T-helper 22 cell (primary cell): ENCODE measurements around the gene GSKIP.
"Not testable (repeated sequence)": the region's sequence is repeated elsewhere in the genome, so short reads cannot be mapped to it uniquely, and the experiment has no call there.

Source experiments
- DNase-seq: peaks from one replicate; pipeline ENCODE4 v3.0.0-alpha.2; 2020; ENCODE audit warnings: low read depth

The GSKIP gene, protein sequence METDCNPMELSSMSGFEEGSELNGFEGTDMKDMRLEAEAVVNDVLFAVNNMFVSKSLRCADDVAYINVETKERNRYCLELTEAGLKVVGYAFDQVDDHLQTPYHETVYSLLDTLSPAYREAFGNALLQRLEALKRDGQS

DNA sequence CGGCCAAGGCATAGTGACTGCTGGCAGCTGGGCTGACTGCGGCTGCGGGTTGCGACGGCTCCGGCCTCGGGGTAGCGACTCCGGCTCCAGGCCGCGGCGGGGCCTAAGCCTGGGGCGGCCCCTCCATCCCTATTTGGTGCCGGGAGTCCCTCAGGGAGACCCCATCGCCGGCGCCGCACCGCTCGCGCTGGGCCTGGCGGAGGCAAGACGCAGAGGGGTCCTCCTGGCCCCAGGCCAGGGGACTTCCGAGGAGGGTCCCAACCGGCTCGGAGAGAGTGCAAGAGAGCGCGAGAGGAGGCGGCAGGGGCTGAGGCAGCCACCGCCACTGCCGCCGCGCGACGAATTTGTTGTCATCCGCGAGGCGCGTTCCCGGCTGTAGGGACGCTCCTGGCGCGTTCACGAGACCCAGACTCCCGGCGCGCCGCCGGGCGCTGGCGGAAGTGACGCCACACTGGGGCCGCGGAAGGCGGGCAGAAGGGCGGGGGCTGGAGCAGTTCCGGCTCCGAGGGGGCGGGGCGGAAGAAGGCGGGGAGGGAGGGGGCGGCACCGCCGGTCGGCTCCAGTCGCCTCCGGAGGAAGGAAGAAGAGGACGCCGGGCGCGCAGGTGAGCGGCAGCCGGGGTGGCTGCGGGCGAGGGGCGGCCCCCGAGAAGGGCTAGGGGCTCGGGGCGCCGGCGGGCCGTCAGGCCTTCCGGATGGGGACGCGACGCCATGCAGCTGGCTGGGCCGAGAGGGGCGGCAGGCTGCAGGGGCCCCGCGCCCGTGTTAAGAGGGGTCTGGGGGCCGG is at the start of gene GSKIP, which contains the start of gene ATG2B:
TSS of gene GSKIP (plus strand) at position 562 of the 786 bp plus-strand sequence. CDS start 18,722 bp downstream, outside the sequence.
TSS of gene ATG2B (minus strand) at position 377 of the 786 bp plus-strand sequence. CDS start at position 12, 365 bp downstream.
- peak; percentile 94 for DNase-seq

GRCh38 chr14:96316087-96316486 is 47.2 kb upstream of the GSKIP start:
- DNase-seq: no peak

- no peak for DNase-seq
Measured at GRCh38 chr14:96318836-96319235, 44.5 kb upstream of the GSKIP start.

GRCh38 chr14:96320605-96321004 is 42.7 kb upstream of the GSKIP start:
- no peak for DNase-seq

DNA sequence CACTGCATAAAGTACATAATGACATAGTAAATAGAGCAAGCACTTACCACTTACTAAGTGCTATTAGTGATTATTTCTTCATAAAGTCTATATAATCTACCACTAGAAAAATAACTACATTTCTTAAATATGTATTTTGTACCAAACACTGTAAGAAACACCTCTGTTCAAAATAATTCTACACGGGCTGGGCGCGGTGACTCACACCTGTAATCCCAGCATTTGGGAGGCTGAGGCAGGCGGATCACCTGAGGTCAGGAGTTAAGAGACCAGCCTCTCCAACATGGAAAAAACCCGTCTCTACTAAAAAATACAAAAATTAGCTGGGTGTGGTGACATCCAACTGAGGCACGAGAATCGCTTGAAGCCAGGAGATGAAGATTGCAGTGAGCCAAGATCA is 39.1 kb upstream of the GSKIP start:
- DNase-seq: no peak

DNA sequence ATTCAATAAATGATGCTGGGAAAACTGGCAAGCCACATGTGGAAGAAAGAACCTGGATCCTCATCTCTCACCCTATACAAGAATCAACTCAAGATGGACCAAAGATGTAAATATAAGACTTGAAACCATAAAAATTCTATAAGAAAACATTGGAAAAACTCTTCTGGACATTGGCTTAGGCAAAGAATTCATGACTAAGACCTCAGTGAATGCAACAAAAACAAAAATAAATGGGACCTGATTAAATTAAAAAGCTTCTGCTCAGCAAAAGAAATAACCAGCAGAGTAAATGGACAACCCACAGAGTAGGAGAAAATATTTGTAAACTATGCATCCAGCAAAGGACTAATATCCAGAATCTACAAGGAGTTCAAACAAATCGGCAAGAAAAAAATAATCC is 24.8 kb upstream of the GSKIP start:
- no peak for DNase-seq

- no peak for DNase-seq
Measured at GRCh38 chr14:96341323-96341722, 22.0 kb upstream of the GSKIP start.

DNA sequence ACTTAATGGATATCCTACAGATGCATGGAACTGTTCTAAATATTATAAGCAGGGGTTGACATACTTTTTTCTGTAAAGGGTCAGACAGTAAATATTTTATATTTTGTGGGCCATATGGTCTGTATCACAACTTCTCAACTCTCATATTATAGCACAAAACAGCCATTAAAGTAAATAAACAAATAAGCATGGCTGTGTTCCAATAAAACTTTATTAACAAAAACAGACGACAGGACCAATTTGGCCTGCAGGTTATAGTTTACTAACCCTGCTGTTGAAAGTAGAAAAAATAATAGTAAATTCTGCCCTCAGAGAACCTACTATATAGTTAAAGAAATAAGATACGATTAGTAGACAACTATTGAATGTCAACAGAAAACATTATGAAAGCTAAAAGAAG is 17.7 kb upstream of the GSKIP start:
- DNase-seq: no peak

DNA sequence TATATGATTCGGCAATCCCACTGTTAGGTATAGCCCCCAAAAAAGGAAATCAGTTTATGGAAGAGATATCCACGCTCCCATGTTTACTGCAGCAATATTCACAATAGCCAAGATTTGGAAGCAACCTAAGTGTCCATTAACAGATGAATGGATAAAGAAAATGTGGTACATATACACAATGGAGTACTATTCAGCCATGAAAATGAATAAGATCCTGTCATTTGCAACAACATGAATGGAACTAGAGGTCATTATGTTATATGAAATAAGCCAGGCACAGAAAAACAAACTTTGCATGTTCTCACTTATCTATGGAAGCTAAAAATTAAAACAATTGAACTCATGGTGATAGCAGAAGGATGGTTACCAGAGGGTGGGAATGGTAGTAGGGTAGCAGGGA is 15.4 kb upstream of the GSKIP start:
- not testable (repeated sequence) for DNase-seq

GRCh38 chr14:96349286-96350075 is 13.8 kb upstream of the GSKIP start:
- no peak for DNase-seq

DNA sequence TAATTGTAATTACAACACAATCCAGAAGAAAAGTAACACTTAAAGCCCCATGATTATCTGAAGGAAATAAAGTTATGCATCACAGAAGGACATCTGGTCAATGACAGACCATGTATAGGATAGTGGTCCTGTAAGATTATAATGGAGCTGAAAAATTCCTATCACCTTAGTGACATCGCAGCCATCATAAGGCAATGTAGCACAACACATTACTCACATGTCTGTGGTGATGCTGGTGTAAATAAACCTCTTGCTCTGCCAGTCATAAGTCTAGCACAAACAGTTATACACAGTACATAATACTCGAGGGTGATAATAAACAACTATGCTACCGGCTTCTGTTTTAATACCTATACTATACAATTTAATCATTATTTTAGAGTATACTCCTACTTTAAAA is 11.3 kb upstream of the GSKIP start:
- DNase-seq: no peak

GRCh38 chr14:96352708-96353107 is 10.6 kb upstream of the GSKIP start:
- DNase-seq: no peak

DNA sequence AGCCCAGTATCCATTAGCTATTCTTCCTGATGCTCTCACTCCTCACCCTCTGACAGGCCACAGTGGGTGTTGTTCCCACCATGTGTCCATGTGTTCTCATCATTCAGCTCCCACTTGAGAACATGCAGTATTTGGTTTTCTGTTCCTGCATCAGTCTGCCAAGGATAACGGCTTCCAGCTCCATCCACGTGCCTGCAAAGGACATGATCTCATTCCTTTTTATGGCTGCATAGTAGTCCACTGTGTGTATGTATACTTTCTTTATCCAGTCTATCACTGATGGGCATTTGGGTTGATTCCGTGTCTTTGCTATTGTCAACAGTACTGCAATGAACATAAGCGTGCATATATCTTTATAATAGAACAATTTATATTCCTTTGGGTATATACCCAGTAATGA is 9.1 kb upstream of the GSKIP start:
- no peak for DNase-seq

DNA sequence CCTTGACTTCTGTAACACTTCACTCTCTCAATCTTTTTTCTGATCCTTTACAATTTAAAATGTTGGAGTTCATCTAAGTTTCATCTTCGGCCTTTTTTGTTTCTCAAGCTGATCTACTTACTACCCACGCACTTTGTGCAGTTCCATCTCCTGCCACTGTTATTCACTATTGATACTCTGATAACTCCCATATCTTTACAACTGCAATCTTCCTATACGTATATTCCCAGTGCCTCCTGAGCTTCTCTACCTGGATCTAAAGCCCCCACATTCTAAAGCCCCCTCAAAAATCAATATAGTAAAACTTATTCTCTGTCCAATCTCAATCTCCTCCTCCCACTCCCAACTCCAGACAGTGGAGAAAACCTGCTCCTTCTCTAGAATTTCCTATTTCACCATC is 6.1 kb upstream of the GSKIP start:
- no peak for DNase-seq

- DNase-seq: no peak
Measured at GRCh38 chr14:96359959-96360358, 3.4 kb upstream of the GSKIP start.

DNA sequence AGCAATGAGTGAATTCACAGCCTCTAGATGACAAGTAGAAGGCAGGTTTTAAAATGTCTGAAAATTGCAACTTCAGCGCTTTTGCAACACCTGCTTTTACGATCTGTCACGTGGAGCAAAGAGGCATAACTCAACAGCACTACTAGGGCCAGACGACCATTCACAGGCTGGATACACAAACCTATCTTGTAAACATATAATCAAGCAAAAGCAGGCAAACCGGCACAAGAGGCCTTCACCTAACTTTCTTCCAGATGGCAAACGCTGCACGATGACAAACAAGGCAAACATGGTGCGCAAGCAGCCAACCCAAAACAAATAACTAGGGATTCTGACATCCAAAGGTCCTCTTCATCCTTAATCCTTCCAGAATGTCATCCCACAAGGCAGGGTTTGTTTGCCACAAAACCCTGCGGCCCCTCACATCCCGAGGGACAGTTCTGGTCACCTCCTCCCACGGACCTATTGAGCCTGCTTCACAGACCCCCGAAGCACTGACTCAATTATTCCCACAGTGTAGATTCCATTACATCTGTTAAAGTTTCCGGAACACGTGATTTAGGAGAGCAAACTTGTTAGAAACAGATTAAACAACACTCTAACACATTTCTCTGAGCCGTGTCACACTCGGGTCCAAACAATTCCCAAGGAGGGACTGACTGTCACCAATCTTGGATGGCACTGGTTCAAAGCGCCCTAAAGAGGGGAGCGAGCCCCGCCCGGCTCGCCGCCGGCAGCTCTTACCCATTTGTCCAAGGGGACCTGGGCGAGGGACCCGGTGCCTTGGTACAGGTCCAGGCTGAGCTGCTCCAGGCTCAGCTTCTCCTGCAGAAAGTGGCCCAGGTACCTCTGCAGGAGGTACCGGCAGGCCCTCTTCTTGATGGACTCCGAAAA is 1.0 kb upstream of the GSKIP start:
- peak; percentile 48 for DNase-seq

DNA sequence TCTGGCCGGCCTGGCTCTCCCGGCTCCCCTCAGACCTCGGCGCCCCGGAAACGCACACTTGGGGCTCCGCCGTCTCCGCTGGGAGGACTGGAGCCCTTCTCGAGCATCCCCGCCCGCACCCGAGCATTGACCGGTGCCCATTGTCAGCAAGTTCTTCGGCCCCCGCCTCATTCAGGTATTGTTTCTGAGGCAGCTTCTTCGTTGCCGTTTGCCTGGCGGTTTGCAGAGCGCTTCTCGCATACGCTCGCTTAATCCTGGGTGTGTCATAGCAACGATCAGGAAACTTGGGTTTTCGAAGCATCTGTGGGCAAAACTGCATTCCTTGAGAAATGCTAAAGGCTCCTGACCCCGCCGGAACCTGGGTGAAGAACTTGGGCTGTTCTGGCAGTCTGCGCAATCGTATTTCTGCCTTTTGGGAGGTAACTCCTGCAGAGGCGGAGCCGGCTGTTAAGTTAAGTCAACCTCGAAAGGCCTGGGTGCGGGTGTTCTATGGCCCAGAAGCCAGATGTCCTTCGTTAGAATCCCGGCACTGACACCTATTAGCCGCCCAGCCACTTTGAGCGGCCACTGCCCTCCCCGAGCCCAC is 518 bp downstream of the GSKIP start:
- peak; percentile 10 for DNase-seq

DNA sequence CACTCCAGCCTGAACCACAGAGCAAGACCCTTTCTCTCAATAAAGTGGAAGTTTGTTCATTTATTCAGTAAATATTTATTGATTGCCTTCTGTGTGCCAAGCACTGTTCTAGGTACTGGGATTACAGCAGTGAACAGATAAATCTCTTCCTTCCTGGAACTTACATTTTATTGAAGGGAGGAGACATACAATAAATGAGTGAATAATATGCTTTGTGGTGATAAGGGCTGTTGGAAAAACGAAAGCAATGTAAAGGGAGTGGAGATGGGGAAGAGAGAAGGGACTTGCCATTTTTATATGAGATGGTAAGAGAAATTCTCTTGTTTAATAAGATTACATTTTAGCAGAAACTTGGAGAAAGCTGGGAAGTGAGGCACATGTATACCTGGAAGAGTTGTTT is 1.6 kb downstream of the GSKIP start:
- DNase-seq: no peak

DNA sequence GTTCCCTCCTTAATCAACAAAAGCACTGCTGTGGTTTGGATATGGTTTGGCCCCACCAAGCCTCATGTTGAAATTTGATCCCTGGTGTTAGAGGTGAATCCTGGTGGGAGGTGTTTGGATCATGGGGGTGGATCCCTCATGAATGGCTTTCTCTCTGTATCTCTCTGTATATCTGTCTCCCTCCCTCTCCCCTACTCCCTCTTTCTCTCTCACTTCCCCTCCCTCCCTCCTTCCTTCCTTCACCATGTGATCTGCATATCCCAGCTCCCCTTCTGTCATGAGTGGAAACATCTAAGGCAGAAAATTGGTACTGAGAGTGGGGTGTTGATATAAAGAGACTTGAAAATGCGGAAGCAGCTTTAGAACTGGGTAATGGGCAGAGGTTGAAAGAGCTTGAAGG is 5.2 kb downstream of the GSKIP start:
- no peak for DNase-seq

DNA sequence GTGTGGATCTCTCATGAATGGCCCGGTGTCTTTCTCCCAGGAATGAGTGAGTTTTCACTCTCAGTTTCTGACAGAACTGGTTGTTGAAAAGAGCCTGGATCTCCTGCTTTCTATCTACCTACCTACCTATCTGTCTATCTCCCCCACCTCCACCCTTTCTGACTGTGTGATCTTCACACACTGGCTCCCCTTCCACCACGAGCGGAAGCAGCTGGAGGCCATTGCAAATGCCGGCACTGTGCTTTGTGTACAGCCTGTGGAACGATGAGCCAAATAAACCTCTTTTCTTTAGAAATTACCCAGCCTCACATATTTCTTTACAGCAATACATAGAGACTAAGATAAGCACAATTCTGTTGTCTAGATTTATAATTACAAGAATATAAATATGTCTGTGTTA is 7.2 kb downstream of the GSKIP start:
- no peak for DNase-seq

DNA sequence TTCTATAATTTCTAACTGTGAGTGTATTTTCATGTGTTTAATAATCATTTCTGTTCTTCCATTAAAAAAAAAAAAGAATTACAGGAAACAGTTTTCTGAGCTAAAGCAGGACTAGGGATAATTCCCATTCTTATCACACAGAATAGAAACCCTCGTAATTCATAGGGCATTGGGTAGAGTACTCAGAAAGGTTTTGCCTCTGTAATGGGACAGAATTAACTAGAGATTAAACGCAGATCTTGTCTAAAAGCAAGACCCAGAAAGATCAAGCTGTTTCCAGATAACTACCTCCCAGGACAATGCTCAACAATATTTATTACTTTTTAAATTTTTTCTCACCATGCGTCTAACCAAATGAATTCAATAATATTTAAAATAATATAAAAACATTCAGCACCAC is 10.2 kb downstream of the GSKIP start:
- DNase-seq: no peak

- DNase-seq: no peak
Measured at GRCh38 chr14:96376093-96376492, 12.8 kb downstream of the GSKIP start.
